Stimulated activated CD8-positive, alpha-beta memory T cell treated with anti-CD3 and anti-CD28 coated beads, Interleukin-7, amount 100 ng/mL, for 48 hours (primary cell): Measurements from ENCODE around the gene KLHDC7B.
"Not testable (repeated sequence)": the region's sequence is repeated elsewhere in the genome, so short reads cannot be mapped to it uniquely, and the experiment has no call there.

ENCODE experiments used
- DNase-seq, 2 donors: peaks; one replicate each; pipeline ENCODE4 v3.0.0-alpha.2; 2020; ENCODE audit warnings: low read depth in 1 of 2; ENCODE audit errors: extremely low read depth in 1 of 2

Gene KLHDC7B

GRCh38 chr22:50529416-50529896 lies 16.2 kb upstream of the KLHDC7B start:
- DNase-seq = no peak

- no peak for DNase-seq
These were observed 15.7 kb upstream of the KLHDC7B start, which contains the start of gene TYMP for GRCh38 chr22:50529897-50530579. Gene TYMP (minus strand): TSS chr22:50530012. CDS start chr22:50529709, 303 bp downstream.

GRCh38 chr22:50530580-50530876 lies 15.2 kb upstream of the KLHDC7B start:
- no peak for DNase-seq

- peak; percentile 74 to 87 for DNase-seq
These were observed 14.7 kb upstream of the KLHDC7B start for GRCh38 chr22:50530877-50531545.

GRCh38 chr22:50531546-50531961 lies 14.1 kb upstream of the KLHDC7B start:
- DNase-seq = no peak

- no peak for DNase-seq
These were observed 13.6 kb upstream of the KLHDC7B start for GRCh38 chr22:50531962-50532674.

- DNase-seq = no peak
These were observed 12.6 kb upstream of the KLHDC7B start for GRCh38 chr22:50532824-50533796.

- DNase-seq = not testable (repeated sequence)
These were observed 11.6 kb upstream of the KLHDC7B start for GRCh38 chr22:50533856-50534711.

- no peak for DNase-seq
These were observed 10.6 kb upstream of the KLHDC7B start for GRCh38 chr22:50535113-50535512.

GRCh38 chr22:50536226-50536625 lies 9.5 kb upstream of the KLHDC7B start:
- DNase-seq = no peak

GRCh38 chr22:50537765-50538164 lies 7.9 kb upstream of the KLHDC7B start:
- DNase-seq = no peak

GRCh38 chr22:50540381-50540780 lies 5.3 kb upstream of the KLHDC7B start:
- no peak for DNase-seq

- not testable (repeated sequence) for DNase-seq
These were observed 4.1 kb upstream of the KLHDC7B start for GRCh38 chr22:50541667-50542026.

- DNase-seq = no peak
These were observed 3.2 kb upstream of the KLHDC7B start for GRCh38 chr22:50542416-50542927.

- peak; percentile 73 to 84 for DNase-seq
These were observed 1.5 kb upstream of the KLHDC7B start for GRCh38 chr22:50544078-50544745.

- no peak for DNase-seq
These were observed 899 bp upstream of the KLHDC7B start for GRCh38 chr22:50544746-50545253.

- DNase-seq = no peak
These were observed 895 bp downstream of the KLHDC7B start for GRCh38 chr22:50546326-50547262.
